Cardiac fibroblast (primary cell): ENCODE measurements around the gene CORO2B.
"Not testable (repeated sequence)": the region's sequence is repeated elsewhere in the genome, so short reads cannot be mapped to it uniquely, and the experiment has no call there.

ENCODE experiments used
- DNase-seq, 2 donors: peaks; one replicate each; pipeline versions ENCODE4 v3.0.0 to v3.0.0-alpha.2; 2010; ENCODE audit warnings: low read depth in 2 of 2
- H3K4me3 ChIP-seq, 2 donors: replicated peaks in 1 of 2; 1 replicate in 1 of 2; 2 replicates in 1 of 2; pipeline ENCODE4 v1.5.1; 2011; ENCODE audit warnings: low read depth in 2 of 2, low read length in 2 of 2, mild to moderate bottlenecking in 2 of 2, moderate library complexity in 1 of 2
- TF ChIP-seq, protein P1 (sequence below): IDR thresholded peaks from one replicate; pipeline ENCODE4 v1.5.1; 2011; ENCODE audit warnings: low read depth, mild to moderate bottlenecking, low read length, inconsistent platforms

CORO2B gene

DNA sequence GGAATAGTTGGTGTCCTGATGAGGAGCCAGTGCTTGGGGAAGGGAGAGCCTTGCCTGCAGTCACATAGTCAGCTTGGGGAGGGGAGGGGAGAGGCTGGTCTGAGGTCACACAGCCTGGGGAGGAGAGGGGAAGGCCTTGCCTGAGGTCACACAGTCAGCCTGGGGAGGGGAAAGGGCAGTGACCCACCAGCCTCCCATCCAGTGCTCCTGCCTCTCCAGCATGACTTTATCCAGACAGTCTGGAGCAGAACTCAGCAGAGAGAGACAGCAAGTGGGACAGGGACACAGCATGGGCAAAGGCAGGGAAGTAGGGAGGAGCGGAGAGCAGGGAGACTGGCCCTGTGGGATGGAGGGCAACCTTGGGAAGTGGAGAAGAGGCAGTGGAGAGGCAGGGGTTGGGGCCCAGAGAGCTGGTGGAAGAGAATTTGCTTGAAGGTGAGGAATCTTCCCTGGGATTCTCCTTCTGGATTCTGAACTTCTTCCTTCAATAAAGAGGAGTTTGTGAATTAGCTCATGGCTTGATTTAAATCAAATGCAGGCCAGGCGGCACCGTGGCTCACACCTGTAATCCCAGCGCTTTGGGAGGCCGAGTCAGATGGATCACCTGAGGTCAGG, 64.5 kb downstream of the CORO2B start:
- H3K4me3 ChIP-seq: no peak overlapping the region
- TF ChIP-seq, protein P1, sequence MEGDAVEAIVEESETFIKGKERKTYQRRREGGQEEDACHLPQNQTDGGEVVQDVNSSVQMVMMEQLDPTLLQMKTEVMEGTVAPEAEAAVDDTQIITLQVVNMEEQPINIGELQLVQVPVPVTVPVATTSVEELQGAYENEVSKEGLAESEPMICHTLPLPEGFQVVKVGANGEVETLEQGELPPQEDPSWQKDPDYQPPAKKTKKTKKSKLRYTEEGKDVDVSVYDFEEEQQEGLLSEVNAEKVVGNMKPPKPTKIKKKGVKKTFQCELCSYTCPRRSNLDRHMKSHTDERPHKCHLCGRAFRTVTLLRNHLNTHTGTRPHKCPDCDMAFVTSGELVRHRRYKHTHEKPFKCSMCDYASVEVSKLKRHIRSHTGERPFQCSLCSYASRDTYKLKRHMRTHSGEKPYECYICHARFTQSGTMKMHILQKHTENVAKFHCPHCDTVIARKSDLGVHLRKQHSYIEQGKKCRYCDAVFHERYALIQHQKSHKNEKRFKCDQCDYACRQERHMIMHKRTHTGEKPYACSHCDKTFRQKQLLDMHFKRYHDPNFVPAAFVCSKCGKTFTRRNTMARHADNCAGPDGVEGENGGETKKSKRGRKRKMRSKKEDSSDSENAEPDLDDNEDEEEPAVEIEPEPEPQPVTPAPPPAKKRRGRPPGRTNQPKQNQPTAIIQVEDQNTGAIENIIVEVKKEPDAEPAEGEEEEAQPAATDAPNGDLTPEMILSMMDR: no peak
- no peak for DNase-seq

DNA sequence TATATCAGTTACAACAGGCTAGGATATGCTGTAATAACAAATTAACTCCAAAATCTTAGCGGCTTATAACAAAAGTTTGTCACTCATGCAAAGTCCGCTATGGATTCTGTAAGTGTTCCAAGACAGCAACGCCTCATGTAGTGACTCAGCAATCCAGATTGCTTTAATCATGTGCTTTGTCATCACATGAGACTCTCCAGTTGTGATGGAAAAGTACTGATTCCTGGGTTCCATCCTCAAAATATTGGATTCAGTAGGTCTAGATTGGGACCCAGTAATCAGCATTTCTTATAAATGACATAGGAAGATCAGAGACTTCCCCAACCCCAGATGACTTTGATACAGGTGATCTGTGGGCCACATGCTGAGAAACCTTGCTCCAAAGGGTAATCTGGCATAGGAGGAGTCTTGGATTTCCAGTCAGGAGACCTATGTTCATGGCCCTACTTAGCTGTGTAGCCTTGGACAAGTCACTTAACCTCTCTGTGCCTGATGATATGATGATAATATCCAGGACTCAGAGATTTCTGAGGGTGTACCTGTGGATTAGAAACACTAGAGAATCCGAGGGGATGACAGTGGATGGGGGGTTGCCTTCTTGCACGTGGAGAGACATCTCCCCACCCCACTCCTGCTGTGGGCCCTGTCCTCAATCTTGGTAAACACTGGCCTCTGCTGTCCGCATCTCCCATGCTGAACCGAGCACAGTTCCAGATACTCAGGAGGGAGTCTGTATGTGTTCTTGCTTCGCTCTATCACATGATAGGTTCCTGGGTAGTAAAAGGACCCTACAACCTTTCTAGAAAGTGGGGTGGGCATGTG, 65.5 kb downstream of the CORO2B start:
- peak; percentile 81 to 91 for DNase-seq
- TF ChIP-seq, protein P1: no peak

DNA sequence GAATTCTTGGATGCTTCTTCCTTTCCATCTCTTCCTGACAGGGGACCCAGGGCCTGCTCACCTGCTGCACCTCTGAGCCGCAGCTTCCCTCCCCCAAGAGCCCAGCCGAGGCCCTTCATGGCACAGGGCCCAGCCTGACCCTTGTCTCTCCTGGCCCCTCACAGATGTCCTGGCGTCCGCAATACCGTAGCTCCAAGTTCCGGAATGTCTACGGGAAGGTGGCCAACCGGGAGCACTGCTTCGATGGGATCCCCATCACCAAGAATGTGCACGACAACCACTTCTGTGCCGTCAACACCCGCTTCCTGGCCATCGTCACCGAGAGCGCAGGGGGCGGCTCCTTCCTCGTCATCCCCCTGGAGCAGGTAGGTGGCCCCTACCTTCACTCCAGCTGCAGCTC, 66.2 kb downstream of the CORO2B start:
- H3K4me3 ChIP-seq: no peak overlapping the region
- no peak for DNase-seq
- TF ChIP-seq, protein P1: no peak

More for the DNA sequence above, 65.5 kb downstream of the CORO2B start:
- no peak overlapping the region for H3K4me3 ChIP-seq

DNA sequence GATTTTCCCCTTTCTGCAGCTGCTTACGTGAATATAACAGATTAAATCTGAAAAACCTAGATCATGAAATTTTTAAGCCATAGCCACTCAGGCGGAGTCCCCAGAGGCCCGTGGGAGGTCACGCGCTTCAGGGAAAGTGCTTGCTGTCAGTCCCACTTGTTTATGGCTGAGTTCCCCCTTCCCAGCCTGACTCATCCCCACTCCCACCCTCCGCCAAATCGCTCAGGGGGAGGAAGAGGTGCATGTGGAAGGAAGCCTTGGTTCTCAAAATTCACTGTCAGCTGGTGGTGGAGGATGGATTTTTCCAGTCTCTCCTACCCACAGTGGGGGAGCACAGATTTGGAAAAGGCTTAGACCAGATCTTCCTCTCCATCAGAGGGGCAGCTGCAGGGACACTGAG, 67.4 kb downstream of the CORO2B start:
- TF ChIP-seq, protein P1: no peak
- H3K4me3 ChIP-seq: no peak overlapping the region
- DNase-seq: no peak

DNA sequence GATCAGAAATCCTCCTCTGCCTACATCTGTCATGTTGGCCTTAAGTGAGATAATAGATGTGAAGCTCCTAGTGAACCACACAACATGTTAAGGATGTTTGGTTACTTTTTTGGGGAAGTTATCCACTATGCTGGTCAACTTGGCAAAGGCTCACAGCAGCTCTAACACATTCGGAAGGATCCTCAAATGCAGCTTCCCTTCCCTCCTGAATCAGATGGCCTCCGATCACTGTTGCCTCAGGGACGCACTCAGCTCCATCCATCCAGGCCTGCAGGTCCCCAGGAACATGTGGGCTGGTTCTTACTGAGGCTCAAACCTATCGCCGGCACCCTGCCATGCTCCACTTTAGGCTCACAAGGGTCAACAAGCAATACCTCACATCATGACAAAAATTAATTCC, 67.9 kb downstream of the CORO2B start:
- TF ChIP-seq, protein P1: no peak
- no peak overlapping the region for H3K4me3 ChIP-seq
- no peak for DNase-seq

DNA sequence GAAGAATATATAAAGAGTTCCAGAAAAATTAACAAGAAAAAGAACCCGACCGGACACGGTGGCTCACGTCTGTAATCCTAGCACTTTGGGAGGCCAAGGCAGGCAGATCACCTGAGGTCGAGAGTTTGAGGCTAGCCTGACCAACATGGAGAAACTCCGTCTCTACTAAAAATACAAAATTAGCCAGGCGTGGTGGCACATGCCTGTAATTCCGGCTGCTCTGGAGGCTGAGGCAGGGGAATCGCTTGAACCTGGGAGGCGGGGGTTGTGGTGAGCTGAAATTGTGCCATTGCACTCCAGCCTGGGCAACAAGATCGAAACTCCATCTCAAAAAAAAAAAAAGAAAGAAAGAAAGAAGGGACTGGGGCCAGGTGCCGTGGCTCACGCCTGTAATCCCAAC, 68.6 kb downstream of the CORO2B start:
- not testable (repeated sequence) for H3K4me3 ChIP-seq, DNase-seq

DNA sequence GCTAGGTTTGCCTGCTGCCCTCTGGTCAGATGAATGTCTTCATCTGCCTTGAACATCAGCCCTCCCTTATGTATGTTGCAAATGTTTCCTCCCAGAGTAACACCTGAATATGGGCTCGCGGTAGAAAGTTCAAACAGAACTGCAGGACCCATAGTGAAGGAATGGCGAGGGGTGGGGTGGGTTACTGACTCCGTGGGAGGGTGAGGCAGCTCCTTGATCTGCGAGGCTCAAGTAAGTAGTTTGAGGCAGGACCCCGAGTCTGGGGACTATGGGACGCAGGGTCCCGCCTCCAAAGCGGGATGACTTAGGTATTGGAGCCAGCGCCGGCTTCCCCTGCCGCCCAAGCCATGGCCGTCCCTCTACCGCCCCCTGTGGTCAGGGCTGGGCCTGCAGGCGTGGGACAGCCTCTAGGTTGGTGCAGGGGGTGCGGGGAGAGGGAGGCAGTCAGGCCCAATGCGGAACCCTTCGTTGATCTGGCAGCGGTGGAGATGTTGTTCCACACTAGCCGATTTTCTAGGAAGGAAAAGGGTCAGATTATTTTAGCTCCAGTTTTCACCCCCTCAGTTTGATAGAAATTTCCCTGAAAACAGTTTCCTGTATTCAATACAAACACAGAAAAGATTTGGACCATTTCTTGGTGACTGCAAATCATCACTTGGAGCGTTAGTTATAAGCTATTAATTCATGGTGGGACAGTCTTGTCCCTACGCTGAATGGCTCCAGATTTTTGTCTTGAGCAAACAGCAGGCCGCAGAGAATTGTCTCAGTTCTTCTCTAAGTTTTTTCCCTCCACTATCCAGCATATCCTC, 72.3 kb downstream of the CORO2B start:
- no peak overlapping the region for H3K4me3 ChIP-seq
- TF ChIP-seq, protein P1: peak; percentile 79
- DNase-seq: no peak
